Thyroid gland (tissue), 4 donors: ENCODE data around the gene GSTT4. TPM values are rescaled to one million over a fixed set of nuclear protein-coding genes. Genes with fewer than 3 reads are reported as not detected.
"Not testable (repeated sequence)": the region's sequence is repeated elsewhere in the genome, so short reads cannot be mapped to it uniquely, and the experiment has no call there.

Experiments
- DNase-seq, 2 donors: peaks; one replicate each; pipeline ENCODE4 v3.0.0-alpha.2; 2019
- H3K27ac ChIP-seq, 3 donors: fragments of 200-600 bp; sonication (generic); 1 replicate in 2 of 3; 2 replicates in 1 of 3; pipeline ENCODE4 v1.5.1; 2016 to 2019; ENCODE audit warnings: mild to moderate bottlenecking in 1 of 3, moderate library complexity in 1 of 3
- H3K27me3 ChIP-seq: fragments of 200-600 bp; sonication (generic); one replicate; pipeline ENCODE4 v1.5.1; 2019
- H3K36me3 ChIP-seq, 2 donors: fragments of 200-600 bp; sonication (generic); one replicate each; pipeline ENCODE4 v1.5.1; 2016 to 2019
- H3K4me1 ChIP-seq, 2 donors: fragments of 200-600 bp; sonication (generic); one replicate each; pipeline ENCODE4 v1.5.1; 2017 to 2019
- H3K4me3 ChIP-seq, 3 donors: fragments of 200-600 bp; sonication (generic); replicated peaks in 1 of 3; 1 replicate in 2 of 3; 2 replicates in 1 of 3; pipeline ENCODE4 v1.5.1; 2016; ENCODE audit warnings: mild to moderate bottlenecking in 1 of 3
- H3K9me3 ChIP-seq: fragments of 200-600 bp; sonication (generic); one replicate; pipeline ENCODE4 v1.5.1; 2017
- whole genome bisulfite sequencing, 2 donors: methylation state at CpG; one replicate each; pipeline ENCODE4 v1.1.5; 2017; 5-methylcytosine and 5-hydroxymethylcytosine counted together
- intact Hi-C: fragments of 100-400 bp; cut with DNase I; formaldehyde crosslinking; loops from one replicate; pipeline ENCODE4 v1.15.1; 2023
- total RNA-seq, 4 donors: library from RNA; depleted of rRNA; stranded (reverse); fragments of >200 nt; gene quantifications; one replicate each; pipeline ENCODE4 v1.2.3, GENCODE V29; 2016

GSTT4 gene
- total RNA-seq, 4 donors from 2014 or later: not detected

DNA sequence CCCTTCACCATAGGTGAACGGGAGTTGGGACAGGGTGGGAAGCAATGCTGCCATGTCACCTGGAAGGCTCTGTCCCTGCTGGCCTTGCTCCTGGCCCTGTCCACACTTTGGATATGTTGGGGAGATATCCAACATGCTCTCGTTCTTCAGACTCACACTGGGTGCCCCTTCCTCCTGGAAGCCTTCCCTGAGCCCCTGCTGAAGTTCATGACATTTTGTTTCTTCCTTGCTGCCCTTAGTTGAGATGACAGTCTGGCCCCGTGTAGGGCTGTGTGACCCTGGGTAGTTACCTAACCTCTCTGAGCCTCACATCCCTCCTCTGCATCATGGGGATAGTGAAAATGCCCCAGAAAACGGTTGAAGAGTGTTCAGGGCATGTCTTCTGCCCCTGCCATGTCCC, 51.8 kb downstream of the GSTT4 start:
- H3K9me3 ChIP-seq, H3K27me3 ChIP-seq, DNase-seq, H3K4me3 ChIP-seq, H3K36me3 ChIP-seq, H3K27ac ChIP-seq, H3K4me1 ChIP-seq: not testable (repeated sequence)
- intact Hi-C loops: loop anchor here (10.0 kb wide), 2 partner anchors 221 to 311 kb away; no protein-coding TSS in a partner anchor
- WGBS, 2 donors: 66 to 82% methylated on average over 4 of the region's 4 CpGs

- H3K27me3 ChIP-seq, H3K4me1 ChIP-seq, H3K4me3 ChIP-seq, DNase-seq, H3K27ac ChIP-seq, H3K9me3 ChIP-seq, H3K36me3 ChIP-seq: not testable (repeated sequence)
- 73 to 74% methylated on average over 11 of the region's 11 CpGs for WGBS, 2 donors
- intact Hi-C loops: loop anchor here (10.0 kb wide), 2 partner anchors 222 to 312 kb away; no protein-coding TSS in a partner anchor
These were observed 52.4 kb downstream of the GSTT4 start for GRCh38 chr22:23952794-23953405.

GRCh38 chr22:23951383-23951782, 53.9 kb downstream of the GSTT4 start:
- not testable (repeated sequence) for H3K36me3 ChIP-seq, H3K9me3 ChIP-seq, H3K4me3 ChIP-seq, H3K27ac ChIP-seq, DNase-seq, H3K4me1 ChIP-seq, H3K27me3 ChIP-seq
- WGBS, 2 donors: 93 to 95% methylated on average over 2 of the region's 2 CpGs
- intact Hi-C loops: loop anchor here (10.0 kb wide), 2 partner anchors 223 to 313 kb away; no protein-coding TSS in a partner anchor

DNA sequence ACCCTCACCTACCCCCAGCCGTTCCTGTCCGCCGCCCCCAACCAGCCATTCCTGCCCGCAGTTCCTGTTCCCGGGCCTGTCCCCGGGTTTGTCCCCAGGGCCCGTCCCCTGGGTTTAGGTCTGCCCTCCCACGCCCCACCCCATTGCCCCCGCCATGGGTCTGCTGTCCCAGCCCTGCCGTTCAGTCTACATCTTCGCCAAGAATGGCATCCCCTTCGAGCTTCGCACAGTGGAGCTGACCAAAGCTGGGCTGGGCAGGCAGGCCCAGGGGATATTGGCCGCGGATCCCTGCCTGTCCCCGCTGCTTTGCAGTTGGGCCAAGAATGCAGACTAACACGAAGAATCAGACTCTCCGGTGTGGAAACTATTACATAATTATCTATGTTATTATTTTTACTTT, 55.5 kb downstream of the GSTT4 start:
- H3K36me3 ChIP-seq, H3K4me3 ChIP-seq, DNase-seq, H3K9me3 ChIP-seq, H3K27me3 ChIP-seq, H3K4me1 ChIP-seq, H3K27ac ChIP-seq: not testable (repeated sequence)
- intact Hi-C loops: loop anchor here (10.0 kb wide), 2 partner anchors 225 to 315 kb away; no protein-coding TSS in a partner anchor
- 83 to 91% methylated on average over 16 to 18 of the region's 18 CpGs for WGBS, 2 donors

Other genes starting within 250 kb of the GSTT4 start
- gene C22orf15, start 242.5 kb downstream of the GSTT4 start, total RNA-seq: not detected
- 100 to 1,000 TPM in 1 of 4 donors, 10 to 100 TPM in 2, 1 to 10 TPM in 1; 9.4 to 154 (median 47.0) TPM for gene CHCHD10, start 237.5 kb downstream of the GSTT4 start, total RNA-seq
- 1 to 10 TPM in 3 of 4 donors, under 1 TPM in 1; 0.38 to 2.3 (median 1.7) TPM for gene MMP11, start 232.6 kb downstream of the GSTT4 start, total RNA-seq
- gene SMARCB1, start 218.5 kb downstream of the GSTT4 start, total RNA-seq: 100 to 1,000 TPM in 1 of 4 donors, 10 to 100 TPM in 3; 59.8 to 107 (median 75.4) TPM
- gene DERL3, start 166.4 kb downstream of the GSTT4 start, total RNA-seq: 10 to 100 TPM in 1 of 4 donors, 1 to 10 TPM in 3; 1.6 to 15.9 (median 4.1) TPM
- gene SLC2A11, start 147.6 kb downstream of the GSTT4 start, total RNA-seq: 10 to 100 TPM; 17.5 to 30.0 (median 24.3) TPM
- 100 to 1,000 TPM; 342 to 807 (median 472) TPM for gene MIF, start 111.1 kb downstream of the GSTT4 start, total RNA-seq
- 10 to 100 TPM in 2 of 4 donors, 1 to 10 TPM in 1, under 1 TPM in 1; 0.93 to 13.8 (median 6.2) TPM for gene GSTT2B, start 44.3 kb downstream of the GSTT4 start, total RNA-seq
- 1 to 10 TPM in 2 of 4 donors, under 1 TPM in 1, not detected in 1; 0.27 to 1.7 (median 1.4) TPM for gene DDTL, start 38.6 kb downstream of the GSTT4 start, total RNA-seq
- gene DDT, start 31.0 kb downstream of the GSTT4 start, total RNA-seq: 100 to 1,000 TPM in 3 of 4 donors, 10 to 100 TPM in 1; 53.5 to 162 (median 106) TPM
- 1 to 10 TPM in 1 of 4 donors, under 1 TPM in 1, not detected in 2; 0.40 to 1.9 TPM for gene GSTT2, start 25.3 kb downstream of the GSTT4 start, total RNA-seq
- 100 to 1,000 TPM in 3 of 4 donors, 10 to 100 TPM in 1; 48.1 to 116 (median 103) TPM for gene CABIN1, start 5.9 kb upstream of the GSTT4 start, total RNA-seq
- gene SUSD2, start 176.0 kb upstream of the GSTT4 start, total RNA-seq: 10 to 100 TPM in 3 of 4 donors, 1 to 10 TPM in 1; 9.5 to 22.5 (median 15.1) TPM
- 10 to 100 TPM; 59.0 to 99.3 (median 86.3) TPM for gene GGT5, start 239.6 kb upstream of the GSTT4 start, total RNA-seq